HL-60 (cell line): ENCODE results near the gene RFX7.

Experiments
- POLR2AphosphoS5 ChIP-seq: IDR thresholded peaks from 2 replicates; pipeline ENCODE4 v1.6.1; 2012; ENCODE audit warnings: low read depth
- TF ChIP-seq, protein P1 (sequence below): IDR thresholded peaks from one replicate; pipeline ENCODE4 v1.5.1; 2011; ENCODE audit warnings: low read length, control low read depth, inconsistent platforms; ENCODE audit not compliant: insufficient read depth
- TF ChIP-seq, protein P2 (sequence below): IDR thresholded peaks from 2 replicates; pipeline ENCODE4 v1.6.1; 2012; ENCODE audit warnings: low read depth; ENCODE audit not compliant: insufficient replicate concordance

DNA sequence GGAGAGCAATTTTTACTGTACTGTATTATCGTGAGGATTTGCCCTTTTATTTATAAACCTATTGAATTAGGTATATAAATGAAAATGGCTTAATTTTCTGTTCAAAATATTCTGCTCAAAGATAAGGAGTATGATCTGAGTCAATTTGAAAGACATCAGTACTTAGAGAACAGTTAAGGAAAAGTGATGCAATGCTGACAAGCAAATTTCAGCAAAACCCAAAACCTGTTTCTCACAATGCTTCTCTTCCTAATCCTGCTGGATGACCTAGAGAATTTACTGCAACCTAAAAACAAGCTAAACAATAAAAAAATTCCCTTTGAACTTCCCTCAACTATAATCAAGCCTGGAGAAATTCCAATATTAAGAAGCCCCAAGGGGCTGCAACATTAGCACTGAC is 82.7 kb downstream of the RFX7 start:
- TF ChIP-seq POLR2AphosphoS5 = no peak
- TF ChIP-seq, protein P1, sequence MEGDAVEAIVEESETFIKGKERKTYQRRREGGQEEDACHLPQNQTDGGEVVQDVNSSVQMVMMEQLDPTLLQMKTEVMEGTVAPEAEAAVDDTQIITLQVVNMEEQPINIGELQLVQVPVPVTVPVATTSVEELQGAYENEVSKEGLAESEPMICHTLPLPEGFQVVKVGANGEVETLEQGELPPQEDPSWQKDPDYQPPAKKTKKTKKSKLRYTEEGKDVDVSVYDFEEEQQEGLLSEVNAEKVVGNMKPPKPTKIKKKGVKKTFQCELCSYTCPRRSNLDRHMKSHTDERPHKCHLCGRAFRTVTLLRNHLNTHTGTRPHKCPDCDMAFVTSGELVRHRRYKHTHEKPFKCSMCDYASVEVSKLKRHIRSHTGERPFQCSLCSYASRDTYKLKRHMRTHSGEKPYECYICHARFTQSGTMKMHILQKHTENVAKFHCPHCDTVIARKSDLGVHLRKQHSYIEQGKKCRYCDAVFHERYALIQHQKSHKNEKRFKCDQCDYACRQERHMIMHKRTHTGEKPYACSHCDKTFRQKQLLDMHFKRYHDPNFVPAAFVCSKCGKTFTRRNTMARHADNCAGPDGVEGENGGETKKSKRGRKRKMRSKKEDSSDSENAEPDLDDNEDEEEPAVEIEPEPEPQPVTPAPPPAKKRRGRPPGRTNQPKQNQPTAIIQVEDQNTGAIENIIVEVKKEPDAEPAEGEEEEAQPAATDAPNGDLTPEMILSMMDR = no peak
- TF ChIP-seq, protein P2, sequence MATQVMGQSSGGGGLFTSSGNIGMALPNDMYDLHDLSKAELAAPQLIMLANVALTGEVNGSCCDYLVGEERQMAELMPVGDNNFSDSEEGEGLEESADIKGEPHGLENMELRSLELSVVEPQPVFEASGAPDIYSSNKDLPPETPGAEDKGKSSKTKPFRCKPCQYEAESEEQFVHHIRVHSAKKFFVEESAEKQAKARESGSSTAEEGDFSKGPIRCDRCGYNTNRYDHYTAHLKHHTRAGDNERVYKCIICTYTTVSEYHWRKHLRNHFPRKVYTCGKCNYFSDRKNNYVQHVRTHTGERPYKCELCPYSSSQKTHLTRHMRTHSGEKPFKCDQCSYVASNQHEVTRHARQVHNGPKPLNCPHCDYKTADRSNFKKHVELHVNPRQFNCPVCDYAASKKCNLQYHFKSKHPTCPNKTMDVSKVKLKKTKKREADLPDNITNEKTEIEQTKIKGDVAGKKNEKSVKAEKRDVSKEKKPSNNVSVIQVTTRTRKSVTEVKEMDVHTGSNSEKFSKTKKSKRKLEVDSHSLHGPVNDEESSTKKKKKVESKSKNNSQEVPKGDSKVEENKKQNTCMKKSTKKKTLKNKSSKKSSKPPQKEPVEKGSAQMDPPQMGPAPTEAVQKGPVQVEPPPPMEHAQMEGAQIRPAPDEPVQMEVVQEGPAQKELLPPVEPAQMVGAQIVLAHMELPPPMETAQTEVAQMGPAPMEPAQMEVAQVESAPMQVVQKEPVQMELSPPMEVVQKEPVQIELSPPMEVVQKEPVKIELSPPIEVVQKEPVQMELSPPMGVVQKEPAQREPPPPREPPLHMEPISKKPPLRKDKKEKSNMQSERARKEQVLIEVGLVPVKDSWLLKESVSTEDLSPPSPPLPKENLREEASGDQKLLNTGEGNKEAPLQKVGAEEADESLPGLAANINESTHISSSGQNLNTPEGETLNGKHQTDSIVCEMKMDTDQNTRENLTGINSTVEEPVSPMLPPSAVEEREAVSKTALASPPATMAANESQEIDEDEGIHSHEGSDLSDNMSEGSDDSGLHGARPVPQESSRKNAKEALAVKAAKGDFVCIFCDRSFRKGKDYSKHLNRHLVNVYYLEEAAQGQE = no peak
